DND-41 (cell line): ENCODE measurements around the gene GOLPH3L.
"Not testable (repeated sequence)": the region's sequence is repeated elsewhere in the genome, so short reads cannot be mapped to it uniquely, and the experiment has no call there.

ENCODE experiments used
- ATAC-seq: fragments of 200-7000 bp; cut with Tn5 transposase; 3 replicates; pipeline ENCODE4 v1.9.1; 2021; ENCODE audit warnings: low read depth; ENCODE audit not compliant: insufficient read depth
- DNase-seq: peaks from one replicate; pipeline ENCODE4 v3.0.0-alpha.2; 2020
- H2AFZ ChIP-seq: 2 replicates; pipeline ENCODE4 v1.6.0; 2012; ENCODE audit warnings: low read depth, low read length
- H3K27ac ChIP-seq: 2 replicates; pipeline ENCODE4 v1.5.1; 2012; ENCODE audit warnings: low read length, inconsistent platforms
- H3K27me3 ChIP-seq: fragments of 200-600 bp; sonication (generic); 2 replicates; pipeline ENCODE4 v1.6.0; 2012; ENCODE audit warnings: low read length, mild to moderate bottlenecking, inconsistent platforms; ENCODE audit not compliant: insufficient read depth, poor library complexity
- H3K36me3 ChIP-seq: 2 replicates; pipeline ENCODE4 v1.5.1; 2012; ENCODE audit warnings: low read length, inconsistent platforms; ENCODE audit not compliant: insufficient read depth
- H3K4me1 ChIP-seq: 2 replicates; pipeline ENCODE4 v1.5.1; 2012; ENCODE audit warnings: mild to moderate bottlenecking, low read length; ENCODE audit not compliant: insufficient read depth
- H3K4me2 ChIP-seq: 2 replicates; pipeline ENCODE4 v1.6.0; 2012; ENCODE audit warnings: mild to moderate bottlenecking, moderate library complexity, low read length, inconsistent platforms; ENCODE audit not compliant: insufficient read depth
- H3K4me3 ChIP-seq, 2 experiments: fragments of 200-600 bp in 1 of 2; shearing (Covaris generic) in 1 of 2; 2 replicates each; pipeline ENCODE4 v1.5.1; 2012 to 2016; ENCODE audit warnings: inconsistent platforms in 2 of 2, low read length in 2 of 2, mild to moderate bottlenecking in 2 of 2, low read depth in 1 of 2, moderate library complexity in 1 of 2
- H3K79me2 ChIP-seq: 2 replicates; pipeline ENCODE4 v1.6.0; 2012; ENCODE audit warnings: low read length, inconsistent platforms; ENCODE audit not compliant: insufficient read depth
- H3K9ac ChIP-seq: 2 replicates; pipeline ENCODE4 v1.6.0; 2012; ENCODE audit warnings: low read depth, mild to moderate bottlenecking, inconsistent platforms, low read length, moderate library complexity
- H3K9me3 ChIP-seq: 2 replicates; pipeline ENCODE4 v1.5.1; 2012; ENCODE audit warnings: low read length, moderate library complexity, mild to moderate bottlenecking, inconsistent platforms; ENCODE audit not compliant: insufficient read depth, severe bottlenecking
- H4K20me1 ChIP-seq: 2 replicates; pipeline ENCODE4 v1.6.0; 2012; ENCODE audit warnings: low read length; ENCODE audit not compliant: insufficient read depth
- EZH2 ChIP-seq: IDR thresholded peaks from 3 replicates; pipeline ENCODE4 v1.6.1; 2012; ENCODE audit warnings: borderline replicate concordance, low read depth, mild to moderate bottlenecking, moderate library complexity, low read length, inconsistent platforms; ENCODE audit not compliant: severe bottlenecking
- TF ChIP-seq, protein P1 (sequence below): IDR thresholded peaks from 2 replicates; pipeline ENCODE4 v1.5.1; 2012; ENCODE audit warnings: borderline replicate concordance, low read length, moderate library complexity, mild to moderate bottlenecking; ENCODE audit not compliant: poor library complexity, severe bottlenecking; ENCODE audit errors: extremely low read depth

GOLPH3L gene

DNA sequence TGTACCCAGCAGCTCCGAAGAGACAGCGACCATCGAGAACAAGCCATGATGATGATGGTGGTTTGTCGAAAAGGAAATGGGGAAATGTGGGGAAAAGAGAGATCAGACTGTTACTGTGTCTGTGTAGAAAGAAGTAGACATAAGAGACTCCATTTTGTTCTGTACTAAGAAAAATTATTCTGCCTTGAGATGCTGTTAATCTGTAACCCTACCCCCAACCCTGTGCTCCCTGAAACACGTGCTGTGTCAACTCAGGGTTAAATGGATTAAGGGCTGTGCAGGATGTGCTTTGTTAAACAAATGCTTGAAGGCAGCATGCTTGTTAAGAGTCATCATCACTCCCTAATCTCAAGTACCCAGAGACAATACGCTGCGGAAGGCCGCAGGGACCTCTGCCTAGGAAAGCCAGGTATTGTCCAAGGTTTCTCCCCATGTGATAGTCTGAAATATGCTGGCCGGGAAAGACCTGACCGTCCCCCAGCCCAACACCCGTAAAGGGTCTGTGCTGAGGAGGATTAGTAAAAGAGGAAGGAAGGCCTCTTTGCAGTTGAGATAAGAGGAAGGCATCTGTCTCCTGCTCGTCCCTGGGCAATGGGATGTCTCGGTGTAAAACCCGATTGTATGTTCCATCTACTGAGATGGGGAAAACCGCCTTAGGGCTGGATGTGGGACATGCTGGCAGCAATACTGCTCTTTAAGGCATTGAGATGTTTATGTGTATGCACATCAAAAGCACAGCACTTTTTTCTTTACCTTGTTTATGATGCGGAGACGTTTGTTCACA is 61.9 kb downstream of the GOLPH3L start:
- not testable (repeated sequence) for H3K9ac ChIP-seq, H4K20me1 ChIP-seq, H3K4me1 ChIP-seq, H3K4me3 ChIP-seq, H3K79me2 ChIP-seq, H3K27ac ChIP-seq, H3K27me3 ChIP-seq, DNase-seq, H3K4me2 ChIP-seq, H3K9me3 ChIP-seq, H2AFZ ChIP-seq, H3K36me3 ChIP-seq, ATAC-seq

DNA sequence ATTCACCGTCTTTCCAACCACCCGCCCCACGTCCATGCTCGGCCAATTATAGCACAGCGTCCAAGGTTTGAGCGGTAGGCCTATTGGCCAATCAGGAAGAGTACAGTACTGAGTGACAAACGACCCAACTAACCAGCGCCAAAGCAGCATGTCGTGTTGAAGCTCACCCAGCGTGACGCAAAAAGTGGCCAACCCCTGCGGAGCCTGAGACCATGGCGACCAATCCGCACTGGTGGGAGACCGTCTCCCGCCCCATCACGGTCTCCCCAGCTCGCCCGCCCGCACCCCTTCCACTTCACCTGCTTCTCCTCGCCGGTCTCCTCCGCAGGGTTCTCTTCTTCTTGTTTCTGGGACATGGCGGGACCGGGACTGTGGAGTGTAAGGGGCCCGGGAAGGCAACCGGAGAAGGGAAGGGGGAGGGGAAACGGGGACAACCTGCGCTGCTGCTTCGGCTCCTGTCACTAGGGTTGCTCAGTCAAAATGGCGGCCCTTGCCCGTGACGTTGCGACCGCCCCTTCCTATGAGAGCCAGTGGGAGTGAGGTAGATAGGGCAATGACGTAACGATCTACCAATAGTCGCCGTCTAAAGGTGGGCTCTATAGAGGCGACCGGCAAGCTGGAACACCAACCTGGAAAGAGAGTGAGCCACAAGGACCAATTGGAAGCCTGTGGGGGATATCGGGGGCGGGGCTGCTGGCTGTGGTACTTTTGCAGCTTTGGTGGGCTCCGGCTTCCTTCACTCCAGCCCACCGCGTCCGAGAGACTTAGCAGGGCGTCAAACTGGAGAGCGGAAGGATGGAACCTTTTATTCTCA is 67.6 kb downstream of the GOLPH3L start, which contains the start of gene ENSA:
TSS of gene ENSA (minus strand) at position 498 of the 814 bp plus-strand sequence. CDS start at position 356, 142 bp downstream.
- Histone ChIP-seq H4K20me1 (peaks cover 13% of the 10 kb centered on the region; the same call in 1 of the 2 replicates), H3K4me3 (peak within 1 kb of the TSS; percentile 67 to 74), H2AFZ (peak within 1 kb of the TSS; percentile 72), H3K36me3 (peaks cover 40% of the 10 kb centered on the region), H3K9me3 (no peaks in the 10 kb centered on the region), H3K9ac (peak within 1 kb of the TSS; percentile 64), H3K27ac (peak within 1 kb of the TSS; percentile 89), H3K4me1 (peaks cover 22% of the 10 kb centered on the region), H3K27me3 (no peaks in the 10 kb centered on the region), H3K4me2 (peak within 1 kb of the TSS; percentile 75), H3K79me2 (peaks cover 42% of the 10 kb centered on the region)
- DNase-seq (peak; percentile 98), ATAC-seq (peak; percentile 90)
- TF ChIP-seq, protein P1, sequence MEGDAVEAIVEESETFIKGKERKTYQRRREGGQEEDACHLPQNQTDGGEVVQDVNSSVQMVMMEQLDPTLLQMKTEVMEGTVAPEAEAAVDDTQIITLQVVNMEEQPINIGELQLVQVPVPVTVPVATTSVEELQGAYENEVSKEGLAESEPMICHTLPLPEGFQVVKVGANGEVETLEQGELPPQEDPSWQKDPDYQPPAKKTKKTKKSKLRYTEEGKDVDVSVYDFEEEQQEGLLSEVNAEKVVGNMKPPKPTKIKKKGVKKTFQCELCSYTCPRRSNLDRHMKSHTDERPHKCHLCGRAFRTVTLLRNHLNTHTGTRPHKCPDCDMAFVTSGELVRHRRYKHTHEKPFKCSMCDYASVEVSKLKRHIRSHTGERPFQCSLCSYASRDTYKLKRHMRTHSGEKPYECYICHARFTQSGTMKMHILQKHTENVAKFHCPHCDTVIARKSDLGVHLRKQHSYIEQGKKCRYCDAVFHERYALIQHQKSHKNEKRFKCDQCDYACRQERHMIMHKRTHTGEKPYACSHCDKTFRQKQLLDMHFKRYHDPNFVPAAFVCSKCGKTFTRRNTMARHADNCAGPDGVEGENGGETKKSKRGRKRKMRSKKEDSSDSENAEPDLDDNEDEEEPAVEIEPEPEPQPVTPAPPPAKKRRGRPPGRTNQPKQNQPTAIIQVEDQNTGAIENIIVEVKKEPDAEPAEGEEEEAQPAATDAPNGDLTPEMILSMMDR, result no peak
- TF ChIP-seq EZH2, result no peak

DNA sequence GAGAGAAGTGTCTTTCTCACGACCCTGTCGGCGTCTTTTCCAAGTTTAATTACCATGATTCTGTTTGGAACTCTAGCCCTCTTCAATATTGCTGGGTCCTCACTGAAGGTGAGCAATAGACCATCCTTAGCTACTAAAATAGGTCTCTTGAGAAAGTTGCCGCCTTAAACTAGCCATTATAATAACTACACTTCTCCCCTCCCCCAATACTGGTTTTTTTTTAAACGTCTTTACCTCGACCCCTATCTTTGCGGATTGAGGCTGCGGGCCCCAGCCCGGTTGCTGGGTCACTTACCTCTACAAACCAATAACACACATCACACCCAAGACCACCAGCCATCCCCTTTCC is 68.2 kb downstream of the GOLPH3L start:
- H3K4me2 ChIP-seq, result peak overlapping the region; percentile 75
- H3K4me3 ChIP-seq, result peak overlapping the region; percentile 67 to 74
- peak overlapping the region; percentile 64 for H3K9ac ChIP-seq
- peaks cover 46% of the 10 kb centered on the region for H3K36me3 ChIP-seq
- TF ChIP-seq, protein P1, result no peak
- no peak for TF ChIP-seq EZH2
- ATAC-seq, result no peak
- H4K20me1 ChIP-seq, result peaks cover 13% of the 10 kb centered on the region; the same call in 1 of the 2 replicates
- H3K27me3 ChIP-seq, result no peaks in the 10 kb centered on the region
- H3K9me3 ChIP-seq, result no peaks in the 10 kb centered on the region
- peak overlapping the region; percentile 59 for H2AFZ ChIP-seq
- DNase-seq, result no peak
- peak overlapping the region; percentile 89 for H3K27ac ChIP-seq
- peaks cover 42% of the 10 kb centered on the region for H3K79me2 ChIP-seq
- H3K4me1 ChIP-seq, result peaks cover 22% of the 10 kb centered on the region

DNA sequence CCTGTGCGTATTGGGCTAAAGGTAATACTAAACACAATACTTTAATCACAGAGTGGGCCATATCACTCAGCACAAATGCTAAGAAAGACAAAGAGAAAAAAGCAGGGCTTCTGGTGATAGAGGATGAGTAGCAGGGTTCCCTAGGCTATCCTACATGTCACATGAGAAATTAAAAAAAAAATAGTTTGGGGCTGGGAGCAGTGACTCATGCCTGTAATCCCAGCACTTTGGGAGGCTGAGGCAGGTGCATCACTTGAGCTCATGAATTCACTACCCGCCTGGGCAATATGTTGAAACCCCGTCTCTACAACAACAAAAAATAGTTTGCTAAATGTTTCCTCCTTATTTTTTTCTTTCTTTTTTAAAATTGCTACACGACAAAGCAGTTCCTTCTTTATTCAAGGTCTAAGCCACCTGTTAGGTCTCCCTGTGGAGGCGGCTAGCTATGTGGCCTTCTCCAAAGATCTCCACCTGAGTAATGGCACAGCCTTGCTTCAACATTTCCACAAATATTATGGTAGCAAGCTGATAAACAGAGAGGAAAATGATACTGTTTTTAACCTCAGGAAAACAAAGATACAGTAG is 69.0 kb downstream of the GOLPH3L start:
- Histone ChIP-seq H3K9ac (peak overlapping the region; percentile 64), H3K4me1 (peaks cover 22% of the 10 kb centered on the region), H3K4me2 (peak overlapping the region; percentile 75), H3K9me3 (no peaks in the 10 kb centered on the region), H3K36me3 (peaks cover 53% of the 10 kb centered on the region), H3K79me2 (peaks cover 42% of the 10 kb centered on the region), H3K27me3 (no peaks in the 10 kb centered on the region), H2AFZ (no peak overlapping the region), H3K4me3 (peak overlapping the region; percentile 67 to 74; a peak in 3 of 4 replicates), H3K27ac (peak overlapping the region; percentile 89), H4K20me1 (peaks cover 13% of the 10 kb centered on the region; the same call in 1 of the 2 replicates)
- no peak for ATAC-seq
- TF ChIP-seq, protein P1, result no peak
- DNase-seq, result no peak
